Right kidney (tissue), 9 donors: ENCODE measurements around the gene GAB2.
"Not testable (repeated sequence)": the region's sequence is repeated elsewhere in the genome, so short reads cannot be mapped to it uniquely, and the experiment has no call there.

ENCODE experiments used
- DNase-seq: peaks from one replicate; pipeline ENCODE4 v3.0.0-alpha.2; 2016
- long read RNA-seq, 8 donors: transcript quantifications; one replicate each; lab custom pipeline, GENCODE V29; 2026

The GAB2 gene
- long read RNA-seq, donor 1, result 0 reads
- long read RNA-seq, donor 2, partial matches to known transcripts, result 9 of 9 reads
- long read RNA-seq, donor 2, other reads (novel, unspliced or antisense), result 0 of 9 reads
- long read RNA-seq, donor 3, result 0 reads
- long read RNA-seq, donor 4, result 0 reads
- long read RNA-seq, donor 5, result 0 reads
- long read RNA-seq, donor 6, result 0 reads
- long read RNA-seq, donor 7, partial matches to known transcripts, result 6 of 7 reads
- long read RNA-seq, donor 7, other reads (novel, unspliced or antisense), result 0 of 7 reads
- long read RNA-seq, donor 8, full-length matches to known transcripts, result 2 of 2 reads
- long read RNA-seq, donor 8, partial matches to known transcripts, result 0 of 2 reads
- long read RNA-seq, donor 8, other reads (novel, unspliced or antisense), result 0 of 2 reads

GRCh38 chr11:78417175-78417887 is at the start of gene GAB2:
TSS of gene GAB2 (minus strand) at chr11:78417820. CDS start at chr11:78417720, 100 bp downstream.
- peak; percentile 95 for DNase-seq

GRCh38 chr11:78467370-78467769 is 49.8 kb upstream of the GAB2 start:
- no peak for DNase-seq

- DNase-seq, result no peak
Observed at GRCh38 chr11:78465169-78465942, 47.7 kb upstream of the GAB2 start.

- not testable (repeated sequence) for DNase-seq
Observed at GRCh38 chr11:78464787-78465168, 47.2 kb upstream of the GAB2 start.

GRCh38 chr11:78460471-78460870 is 42.9 kb upstream of the GAB2 start:
- no peak for DNase-seq

- DNase-seq, result no peak
Observed at GRCh38 chr11:78459738-78460137, 42.1 kb upstream of the GAB2 start.

GRCh38 chr11:78457448-78457847 is 39.8 kb upstream of the GAB2 start:
- DNase-seq, result no peak

GRCh38 chr11:78453140-78453935 is 35.7 kb upstream of the GAB2 start:
- DNase-seq, result no peak

GRCh38 chr11:78451371-78452150 is 33.9 kb upstream of the GAB2 start:
- no peak for DNase-seq

- no peak for DNase-seq
Observed at GRCh38 chr11:78450866-78451265, 33.2 kb upstream of the GAB2 start.

GRCh38 chr11:78449866-78450265 is 32.2 kb upstream of the GAB2 start:
- DNase-seq, result no peak

- no peak for DNase-seq
Observed at GRCh38 chr11:78446210-78446609, 28.6 kb upstream of the GAB2 start.

- DNase-seq, result no peak
Observed at GRCh38 chr11:78444726-78445125, 27.1 kb upstream of the GAB2 start.

- no peak for DNase-seq
Observed at GRCh38 chr11:78441956-78442355, 24.3 kb upstream of the GAB2 start.

GRCh38 chr11:78438298-78438975 is 20.8 kb upstream of the GAB2 start:
- DNase-seq, result no peak

- no peak for DNase-seq
Observed at GRCh38 chr11:78432956-78433355, 15.3 kb upstream of the GAB2 start.

GRCh38 chr11:78432058-78432515 is 14.5 kb upstream of the GAB2 start:
- DNase-seq, result no peak

GRCh38 chr11:78429660-78430059 is 12.0 kb upstream of the GAB2 start:
- DNase-seq, result no peak

- no peak for DNase-seq
Observed at GRCh38 chr11:78429209-78429608, 11.6 kb upstream of the GAB2 start.

- no peak for DNase-seq
Observed at GRCh38 chr11:78428773-78429172, 11.2 kb upstream of the GAB2 start.

- no peak for DNase-seq
Observed at GRCh38 chr11:78428266-78428636, 10.6 kb upstream of the GAB2 start.
